IMR-90 (cell line): Measurements from ENCODE around the gene SLC66A2. TPM values are rescaled to one million over a fixed set of nuclear protein-coding genes. Genes with fewer than 3 reads are reported as not detected.

ENCODE experiments used
- ATAC-seq: fragments of 200-7000 bp; cut with Tn5 transposase; 2 replicates; pipeline ENCODE4 v1.9.1; 2020; ENCODE audit warnings: low read depth, mild to moderate bottlenecking, moderate library complexity
- BruUV-seq: library from RNA; stranded (reverse); fragments of 400-500 nt; replicated peaks from 2 replicates; lab custom pipeline; 2021; lab: Mats Ljungman, UMichigan
- CTCF ChIA-PET: fragments of 300-600 bp; formaldehyde crosslinking; extraction: SDS; loops from one replicate; lab custom pipeline; 2021; ENCODE audit warnings: antibody characterized with exemption; lab: Yijun Ruan, JAX
- POLR2A ChIA-PET: fragments of 300-600 bp; sonication (Branson Sonifier 250); formaldehyde crosslinking; loops from one replicate; lab custom pipeline; 2022; ENCODE audit warnings: antibody characterized with exemption; ENCODE audit not compliant: unreplicated experiment; lab: Charles Lee
- DNase-seq: peaks from one replicate; pipeline ENCODE4 v3.0.0; 2013
- H2AFZ ChIP-seq: replicated peaks from 2 replicates; pipeline ENCODE3; 2013; ENCODE audit warnings: low read length, mild to moderate bottlenecking; ENCODE audit not compliant: poor library complexity
- H2AK5ac ChIP-seq: 2 replicates; pipeline ENCODE4 v1.6.1; 2013; ENCODE audit warnings: low read depth, low read length, inconsistent platforms
- H2AK9ac ChIP-seq: replicated peaks from 2 replicates; pipeline ENCODE3; 2013; ENCODE audit warnings: mild to moderate bottlenecking, low read depth, low read length, moderate library complexity; ENCODE audit not compliant: poor library complexity
- H2BK120ac ChIP-seq: 2 replicates; pipeline ENCODE4 v1.6.1; 2013; ENCODE audit warnings: low read depth, low read length, inconsistent platforms
- H2BK15ac ChIP-seq: 3 replicates; pipeline ENCODE4 v1.6.1; 2013; ENCODE audit warnings: low read depth, low read length, inconsistent platforms
- H2BK20ac ChIP-seq: 2 replicates; pipeline ENCODE4 v1.6.1; 2013; ENCODE audit warnings: low read depth, mild to moderate bottlenecking, inconsistent platforms, low read length, moderate library complexity
- H2BK5ac ChIP-seq: 2 replicates; pipeline ENCODE4 v1.6.1; 2013; ENCODE audit warnings: mild to moderate bottlenecking, low read depth, low read length, inconsistent platforms; ENCODE audit not compliant: poor library complexity, severe bottlenecking
- H3K14ac ChIP-seq: replicated peaks from 2 replicates; pipeline ENCODE4 v1.6.1; 2013; ENCODE audit warnings: low read depth, low read length, inconsistent platforms
- H3K18ac ChIP-seq: 2 replicates; pipeline ENCODE4 v1.6.1; 2013; ENCODE audit warnings: low read depth, low read length, control low read depth
- H3K23ac ChIP-seq: 2 replicates; pipeline ENCODE4 v1.6.1; 2013; ENCODE audit warnings: low read depth, low read length, inconsistent platforms
- H3K27ac ChIP-seq: 2 replicates; pipeline ENCODE4 v1.5.1; 2013; ENCODE audit warnings: mild to moderate bottlenecking, control low read depth, low read length; ENCODE audit not compliant: insufficient read depth
- H3K27me3 ChIP-seq: 2 replicates; pipeline ENCODE4 v1.6.1; 2013; ENCODE audit warnings: low read length; ENCODE audit not compliant: control insufficient read depth, insufficient read depth
- H3K36me3 ChIP-seq: 2 replicates; pipeline ENCODE4 v1.6.1; 2013; ENCODE audit warnings: low read length, mixed read lengths; ENCODE audit not compliant: control insufficient read depth, insufficient read depth
- H3K4ac ChIP-seq: 2 replicates; pipeline ENCODE4 v1.6.1; 2013; ENCODE audit warnings: low read depth, low read length, inconsistent platforms
- H3K4me1 ChIP-seq: 2 replicates; pipeline ENCODE4 v1.6.1; 2013; ENCODE audit warnings: low read length, mixed read lengths; ENCODE audit not compliant: control insufficient read depth, insufficient read depth
- H3K4me2 ChIP-seq: 2 replicates; pipeline ENCODE4 v1.6.1; 2013; ENCODE audit warnings: low read depth, mild to moderate bottlenecking, control low read depth, low read length, moderate library complexity
- H3K4me3 ChIP-seq: 2 replicates; pipeline ENCODE4 v1.5.1; 2013; ENCODE audit warnings: low read depth, mild to moderate bottlenecking, control low read depth, low read length, moderate library complexity; ENCODE audit not compliant: insufficient read depth
- H3K56ac ChIP-seq: 2 replicates; pipeline ENCODE4 v1.6.1; 2013; ENCODE audit warnings: low read length, inconsistent platforms; ENCODE audit not compliant: insufficient read depth; ENCODE audit errors: extremely low read depth
- H3K79me1 ChIP-seq, 2 experiments: 2 replicates each; pipeline ENCODE4 v1.6.1; 2013; ENCODE audit warnings: low read length in 2 of 2, inconsistent platforms in 1 of 2, low read depth in 1 of 2
- H3K9ac ChIP-seq: 2 replicates; pipeline ENCODE4 v1.6.1; 2013; ENCODE audit warnings: low read depth, low read length, control low read depth
- H3K9me1 ChIP-seq: 2 replicates; pipeline ENCODE4 v1.6.1; 2013; ENCODE audit warnings: low read length, inconsistent platforms; ENCODE audit not compliant: insufficient read depth
- H3K9me3 ChIP-seq: 2 replicates; pipeline ENCODE4 v1.6.1; 2013; ENCODE audit warnings: low read length; ENCODE audit not compliant: control insufficient read depth, insufficient read depth
- H4K20me1 ChIP-seq: 2 replicates; pipeline ENCODE4 v1.6.1; 2013; ENCODE audit warnings: low read length, inconsistent platforms; ENCODE audit not compliant: insufficient read depth
- H4K5ac ChIP-seq: 2 replicates; pipeline ENCODE4 v1.6.1; 2013; ENCODE audit warnings: mild to moderate bottlenecking, low read depth, low read length, control low read depth
- H4K8ac ChIP-seq, 2 experiments: 2 replicates each; pipeline ENCODE4 v1.6.1; 2013; ENCODE audit warnings: low read depth in 2 of 2, low read length in 2 of 2, control low read depth in 1 of 2, inconsistent platforms in 1 of 2
- H4K91ac ChIP-seq: 2 replicates; pipeline ENCODE4 v1.6.1; 2013; ENCODE audit warnings: low read depth, low read length, inconsistent platforms; ENCODE audit not compliant: insufficient read depth
- BHLHE40 ChIP-seq: fragments of 150-350 bp; IDR thresholded peaks from 2 replicates; pipeline ENCODE4 v1.6.1; 2016; ENCODE audit warnings: mild to moderate bottlenecking, low read depth, low read length
- CHD1 ChIP-seq: IDR thresholded peaks from 2 replicates; pipeline ENCODE4 v1.6.1; 2012; ENCODE audit warnings: low read depth, low read length, improper control_type of control experiment
- CTCF ChIP-seq: conservative IDR thresholded peaks from 2 replicates; pipeline ENCODE4 v1.5.1; 2012; ENCODE audit warnings: mild to moderate bottlenecking, low read depth, low read length, improper control_type of control experiment
- FOS ChIP-seq: fragments of 150-350 bp; IDR thresholded peaks from 2 replicates; pipeline ENCODE4 v1.6.1; 2016; ENCODE audit warnings: low read depth, low read length
- MAFK ChIP-seq: IDR thresholded peaks from 2 replicates; pipeline ENCODE4 v1.6.1; 2012; ENCODE audit warnings: low read depth, low read length, improper control_type of control experiment
- MXI1 ChIP-seq: IDR thresholded peaks from 2 replicates; pipeline ENCODE4 v1.6.1; 2012; ENCODE audit warnings: low read depth, mild to moderate bottlenecking, low read length, moderate library complexity, borderline replicate concordance
- NFE2L2 ChIP-seq: fragments of 150-350 bp; IDR thresholded peaks from 2 replicates; pipeline ENCODE4 v1.6.1; 2016; ENCODE audit warnings: low read depth, mild to moderate bottlenecking, low read length
- POLR2A ChIP-seq: IDR thresholded peaks from 2 replicates; pipeline ENCODE4 v1.6.1; 2012; ENCODE audit warnings: mild to moderate bottlenecking, low read depth, low read length
- RAD21 ChIP-seq: IDR thresholded peaks from 2 replicates; pipeline ENCODE4 v1.6.1; 2012; ENCODE audit warnings: low read length, improper control_type of control experiment
- RCOR1 ChIP-seq: IDR thresholded peaks from 2 replicates; pipeline ENCODE4 v1.6.1; 2012; ENCODE audit warnings: mild to moderate bottlenecking, low read length, improper control_type of control experiment; ENCODE audit not compliant: insufficient replicate concordance
- RFX5 ChIP-seq: IDR thresholded peaks from 2 replicates; pipeline ENCODE4 v1.8.0; 2012; ENCODE audit warnings: low read depth, mild to moderate bottlenecking, low read length, moderate library complexity
- SMC3 ChIP-seq: fragments of 150-350 bp; IDR thresholded peaks from 2 replicates; pipeline ENCODE4 v1.6.1; 2016; ENCODE audit warnings: low read depth, mild to moderate bottlenecking, antibody characterized with exemption, low read length, moderate library complexity
- USF2 ChIP-seq: fragments of 150-350 bp; IDR thresholded peaks from 2 replicates; pipeline ENCODE4 v1.6.1; 2017; ENCODE audit warnings: mild to moderate bottlenecking, antibody characterized with exemption, low read length, low read depth
- WGBS, 2 experiments: methylation state at CpG; one replicate each; pipeline versions ENCODE4 v1.1.5 to v1.1.7; 2013; ENCODE audit warnings: missing lambda C conversion rate in 2 of 2; ENCODE audit not compliant: insufficient read length in 1 of 2; ENCODE audit errors: extremely low coverage in 2 of 2; 5-methylcytosine and 5-hydroxymethylcytosine counted together
- dilution Hi-C: fragments of 300-500 bp; cut with HindIII; formaldehyde crosslinking; loops from one replicate; pipeline ENCODE4 v1.14.3; 2018; ENCODE audit warnings: low sequenced_read_pairs; ENCODE audit not compliant: unreplicated experiment
- in situ Hi-C: fragments of 300-500 bp; cut with MboI; formaldehyde crosslinking; loops from 3 replicates; pipeline ENCODE4 v1.14.3; 2019; ENCODE audit warnings: low sequenced_read_pairs, inconsistent platforms, mixed read lengths
- intact Hi-C: fragments of 100-400 bp; cut with micrococcal nuclease; formaldehyde crosslinking; loops from 2 replicates; pipeline ENCODE4 v1.10.0; 2022
- polyA plus RNA-seq, 3 experiments: library from polyadenylated mRNA; depleted of rRNA; stranded (reverse); fragments of >200 nt; gene quantifications; 2 replicates each; pipeline ENCODE4 v1.2.3, GENCODE V29; 2012; ENCODE audit warnings: low replicate concordance in 1 of 3
- total RNA-seq: library from RNA; depleted of rRNA; stranded (reverse); fragments of >200 nt; gene quantifications from 2 replicates; pipeline ENCODE4 v1.2.3, GENCODE V29; 2012

SLC66A2 gene
- total and polyA plus RNA-seq, 2 of the 4 experiments (the other 2 are of a cell fraction) = 17.6 to 23.5 TPM

- no peak for TF ChIP-seq NFE2L2
- no peak for TF ChIP-seq POLR2A
These were observed 12.3 kb upstream of the SLC66A2 start (continued) for GRCh38 chr18:79963658-79964329.

GRCh38 chr18:79962835-79963657 lies 11.6 kb upstream of the SLC66A2 start:
- 95% methylated on average over 4 of the region's 30 CpGs; no CpG with 5 or more reads in 1 of the 2 experiments for WGBS, 2 experiments
- TF ChIP-seq MXI1 (no peak), RFX5 (no peak), RCOR1 (no peak), FOS (no peak), CTCF (no peak), CHD1 (no peak), BHLHE40 (no peak), SMC3 (no peak), NFE2L2 (no peak), USF2 (no peak), MAFK (no peak), RAD21 (no peak)

More at GRCh38 chr18:79962835-79963657, 11.6 kb upstream of the SLC66A2 start:
- H3K14ac ChIP-seq = no peak overlapping the region
- H3K79me1 ChIP-seq = peaks cover 4 to 19% of the 10 kb centered on the region in 2 experiments; a peak in 2 of 4 replicates
- H4K5ac ChIP-seq = no peak overlapping the region
- H3K27ac ChIP-seq = no peak overlapping the region
- in situ Hi-C loops = no loop called here
- H3K4me2 ChIP-seq = no peak overlapping the region
- no TSS peak for BruUV-seq
- ATAC-seq (no peak), DNase-seq (no peak)
- no peak overlapping the region for H3K23ac ChIP-seq
- H3K36me3 ChIP-seq = peaks cover 4% of the 10 kb centered on the region; the same call in 1 of the 2 replicates
- peak overlapping the region; percentile 63 for H2AK9ac ChIP-seq
- no peak overlapping the region for H2AK5ac ChIP-seq
- peak overlapping the region; percentile 53 for H4K91ac ChIP-seq
- H4K8ac ChIP-seq = no peak overlapping the region
- H3K9me1 ChIP-seq = peaks cover 7% of the 10 kb centered on the region
- 0 out of 2 replicates have a peak overlapping the region, but pooled peaks have one; percentile 9 for H2BK120ac ChIP-seq
- no peak overlapping the region for H3K4me3 ChIP-seq
- no peaks in the 10 kb centered on the region for H3K9me3 ChIP-seq
- peaks cover 9% of the 10 kb centered on the region; the same call in 1 of the 2 replicates for H4K20me1 ChIP-seq
- CTCF ChIA-PET = interaction anchor here (1.7 kb wide), 1 partner anchor 12 kb away, joined by 3 read pairs; the partner anchor contains the start of gene SLC66A2
- H3K4ac ChIP-seq = peak overlapping the region; percentile 45; the same call in 1 of the 2 replicates
- no peak overlapping the region for H2AFZ ChIP-seq
- peaks cover 7% of the 10 kb centered on the region for H3K4me1 ChIP-seq
- H2BK5ac ChIP-seq = no peak overlapping the region
- POLR2A ChIA-PET = no interaction called here
- dilution Hi-C loops = no loop called here
- intact Hi-C loops = loop anchor here (10.0 kb wide), 1 partner anchor 118 kb away; no protein-coding TSS in a partner anchor
- no peak overlapping the region for H3K9ac ChIP-seq
- H2BK15ac ChIP-seq = no peak overlapping the region
- H3K27me3 ChIP-seq = no peaks in the 10 kb centered on the region
- H2BK20ac ChIP-seq = peak overlapping the region; percentile 47
- no peak overlapping the region for H3K18ac ChIP-seq
- H3K56ac ChIP-seq = no peak overlapping the region
